ENCODE measurements around the gene DCAF15.

GRCh38 chr19:13914777-13915176 is 37.5 kb upstream of the DCAF15 start:
- TF ChIP-seq, protein P1, sequence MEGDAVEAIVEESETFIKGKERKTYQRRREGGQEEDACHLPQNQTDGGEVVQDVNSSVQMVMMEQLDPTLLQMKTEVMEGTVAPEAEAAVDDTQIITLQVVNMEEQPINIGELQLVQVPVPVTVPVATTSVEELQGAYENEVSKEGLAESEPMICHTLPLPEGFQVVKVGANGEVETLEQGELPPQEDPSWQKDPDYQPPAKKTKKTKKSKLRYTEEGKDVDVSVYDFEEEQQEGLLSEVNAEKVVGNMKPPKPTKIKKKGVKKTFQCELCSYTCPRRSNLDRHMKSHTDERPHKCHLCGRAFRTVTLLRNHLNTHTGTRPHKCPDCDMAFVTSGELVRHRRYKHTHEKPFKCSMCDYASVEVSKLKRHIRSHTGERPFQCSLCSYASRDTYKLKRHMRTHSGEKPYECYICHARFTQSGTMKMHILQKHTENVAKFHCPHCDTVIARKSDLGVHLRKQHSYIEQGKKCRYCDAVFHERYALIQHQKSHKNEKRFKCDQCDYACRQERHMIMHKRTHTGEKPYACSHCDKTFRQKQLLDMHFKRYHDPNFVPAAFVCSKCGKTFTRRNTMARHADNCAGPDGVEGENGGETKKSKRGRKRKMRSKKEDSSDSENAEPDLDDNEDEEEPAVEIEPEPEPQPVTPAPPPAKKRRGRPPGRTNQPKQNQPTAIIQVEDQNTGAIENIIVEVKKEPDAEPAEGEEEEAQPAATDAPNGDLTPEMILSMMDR (IDR thresholded peaks at IDR 0.05): no peak
- no peak for TF ChIP-seq POLR2A (IDR thresholded peaks at IDR 0.05)
